Uterus (tissue), 4 donors: Measurements from ENCODE around the gene HRH2. TPM values are rescaled to one million over a fixed set of nuclear protein-coding genes. Genes with fewer than 3 reads are reported as not detected.

ENCODE experiments used
- DNase-seq, 2 donors: peaks; one replicate each; pipeline ENCODE4 v3.0.0-alpha.2; 2019 to 2020
- H3K27ac ChIP-seq, 2 donors: fragments of 200-600 bp; sonication (generic); 1 replicate in 1 of 2; 2 replicates in 1 of 2; pipeline ENCODE4 v1.5.1; 2016 to 2018
- H3K27me3 ChIP-seq, 2 donors: fragments of 200-600 bp; sonication (generic); one replicate each; pipeline ENCODE4 v1.5.1; 2018 to 2019; ENCODE audit warnings: control low read depth in 1 of 2
- H3K36me3 ChIP-seq, 2 donors: fragments of 200-600 bp; sonication (generic); one replicate each; pipeline ENCODE4 v1.5.1; 2019; ENCODE audit warnings: control low read depth in 1 of 2
- H3K4me1 ChIP-seq, 2 donors: fragments of 200-600 bp; sonication (generic); one replicate each; pipeline ENCODE4 v1.5.1; 2018 to 2019; ENCODE audit warnings: control low read depth in 1 of 2
- H3K4me3 ChIP-seq, 2 donors: fragments of 200-600 bp; sonication (generic); 1 replicate in 1 of 2; 2 replicates in 1 of 2; pipeline ENCODE4 v1.5.1; 2018 to 2019; ENCODE audit warnings: mild to moderate bottlenecking in 1 of 2
- H3K9me3 ChIP-seq, 2 donors: fragments of 200-600 bp; sonication (generic); one replicate each; pipeline ENCODE4 v1.5.1; 2019; ENCODE audit warnings: control low read depth in 1 of 2
- CTCF ChIP-seq, 4 experiments: fragments of 200-600 bp in 2 of 4; fragments of 450-650 bp in 2 of 4; sonication (generic) in 2 of 4; IDR thresholded peaks; one replicate each; pipeline ENCODE4 v1.5.1; 2016 to 2019; ENCODE audit warnings: antibody characterized with exemption in 4 of 4, mild to moderate bottlenecking in 2 of 4, moderate library complexity in 1 of 4
- POLR2A ChIP-seq, 2 donors: fragments of 450-650 bp; IDR thresholded peaks; one replicate each; pipeline ENCODE4 v1.6.1; 2016; ENCODE audit warnings: antibody characterized with exemption in 2 of 2, mild to moderate bottlenecking in 1 of 2, moderate library complexity in 1 of 2
- intact Hi-C: fragments of 100-400 bp; cut with DNase I; formaldehyde crosslinking; loops from one replicate; pipeline ENCODE4 v1.15.1; 2023; ENCODE audit warnings: low total_unique reads
- total RNA-seq, 4 donors: library from RNA; depleted of rRNA in 3 of 4; stranded (reverse); fragments of >200 nt in 3 of 4; gene quantifications; one replicate each; pipeline versions ENCODE4 v1.1.0 to v1.2.4, GENCODE V29; 2014 to 2023
- donor health status: DM: yes; HTN: yes; CAD: no.

Gene HRH2
- total RNA-seq, 4 donors from 2014 or later = 0.51 to 4.4 (median 4.1) TPM; not detected in 1

GRCh38 chr5:175653763-175654162 lies 4.1 kb upstream of the HRH2 start:
- Histone ChIP-seq H3K27me3 (no peaks in the 10 kb centered on the region), H3K36me3 (no peaks in the 10 kb centered on the region), H3K9me3 (no peaks in the 10 kb centered on the region), H3K4me1 (no peaks in the 10 kb centered on the region), H3K4me3 (no peak overlapping the region), H3K27ac (no peak overlapping the region)
- intact Hi-C loops = no loop called here
- no peak for DNase-seq
- TF ChIP-seq POLR2A (IDR thresholded peaks at IDR 0.05) (no peak), CTCF (IDR thresholded peaks at IDR 0.05) (no peak)

GRCh38 chr5:175654339-175654738 lies 3.5 kb upstream of the HRH2 start:
- no peak overlapping the region for H3K27ac ChIP-seq
- no peaks in the 10 kb centered on the region for H3K36me3 ChIP-seq
- H3K4me1 ChIP-seq = no peaks in the 10 kb centered on the region
- no peak overlapping the region for H3K4me3 ChIP-seq
- no peak for DNase-seq
- intact Hi-C loops = no loop called here
- TF ChIP-seq CTCF (IDR thresholded peaks at IDR 0.05) (no peak), POLR2A (IDR thresholded peaks at IDR 0.05) (no peak)
- H3K9me3 ChIP-seq = no peaks in the 10 kb centered on the region
- no peaks in the 10 kb centered on the region for H3K27me3 ChIP-seq

- no peaks in the 10 kb centered on the region for H3K27me3 ChIP-seq
- intact Hi-C loops = no loop called here
Measured at GRCh38 chr5:175654807-175655206, 3.1 kb upstream of the HRH2 start.

GRCh38 chr5:175655411-175655810 lies 2.5 kb upstream of the HRH2 start:
- no peak for DNase-seq
- intact Hi-C loops = no loop called here
- H3K27ac ChIP-seq = no peak overlapping the region

More at GRCh38 chr5:175654807-175655206, 3.1 kb upstream of the HRH2 start:
- no peaks in the 10 kb centered on the region for H3K36me3 ChIP-seq
- TF ChIP-seq POLR2A (IDR thresholded peaks at IDR 0.05) (no peak), CTCF (IDR thresholded peaks at IDR 0.05) (no peak)
- no peak for DNase-seq
- no peak overlapping the region for H3K4me3 ChIP-seq
- H3K4me1 ChIP-seq = no peaks in the 10 kb centered on the region
- H3K27ac ChIP-seq = no peak overlapping the region
- H3K9me3 ChIP-seq = no peaks in the 10 kb centered on the region

GRCh38 chr5:175656966-175657365 lies 905 bp upstream of the HRH2 start:
- no peaks in the 10 kb centered on the region for H3K36me3 ChIP-seq
- DNase-seq = no peak
- no peaks in the 10 kb centered on the region for H3K4me1 ChIP-seq
- intact Hi-C loops = no loop called here
- no peaks in the 10 kb centered on the region for H3K27me3 ChIP-seq
- H3K27ac ChIP-seq = no peak overlapping the region
- H3K4me3 ChIP-seq = no peak overlapping the region
- H3K9me3 ChIP-seq = no peaks in the 10 kb centered on the region
- no peak for TF ChIP-seq CTCF (IDR thresholded peaks at IDR 0.05)
- TF ChIP-seq POLR2A (IDR thresholded peaks at IDR 0.05) = no peak

More at GRCh38 chr5:175655411-175655810, 2.5 kb upstream of the HRH2 start:
- Histone ChIP-seq H3K27me3 (no peaks in the 10 kb centered on the region), H3K36me3 (no peaks in the 10 kb centered on the region), H3K4me1 (no peaks in the 10 kb centered on the region), H3K9me3 (no peaks in the 10 kb centered on the region), H3K4me3 (no peak overlapping the region)
- TF ChIP-seq CTCF (IDR thresholded peaks at IDR 0.05) (no peak), POLR2A (IDR thresholded peaks at IDR 0.05) (no peak)
